Thoracic aorta (tissue), 2 donors: ENCODE data around the gene AMMECR1. TPM values are rescaled to one million over a fixed set of nuclear protein-coding genes. Genes with fewer than 3 reads are reported as not detected.
A peak's percentile ranks its signal among the peaks of the same experiment; 100 is the strongest.

Experiments used
- ATAC-seq: fragments of 150-250 bp; one replicate; pipeline ENCODE4 v1.8.0; 2017; ENCODE audit warnings: low read depth; ENCODE audit not compliant: insufficient number of reproducible peaks, low FRiP score
- DNase-seq: peaks from one replicate; pipeline ENCODE4 v3.0.0-alpha.2; 2020; ENCODE audit warnings: low spot score
- H3K27ac ChIP-seq, 2 donors: fragments of 200-600 bp; sonication (generic); 1 replicate in 1 of 2; 2 replicates in 1 of 2; pipeline ENCODE4 v1.5.1; 2016; ENCODE audit warnings: mild to moderate bottlenecking in 2 of 2, moderate library complexity in 2 of 2
- H3K27me3 ChIP-seq: fragments of 200-600 bp; sonication (generic); replicated peaks from 2 replicates; pipeline ENCODE4 v1.6.0; 2016; ENCODE audit warnings: mild to moderate bottlenecking; ENCODE audit not compliant: insufficient read depth
- H3K36me3 ChIP-seq: fragments of 200-600 bp; sonication (generic); one replicate; pipeline ENCODE4 v1.5.1; 2016
- H3K4me1 ChIP-seq, 2 donors: fragments of 200-600 bp; sonication (generic); 1 replicate in 1 of 2; 2 replicates in 1 of 2; pipeline versions ENCODE4 v1.5.1 to v1.6.0; 2016; ENCODE audit warnings: low read depth in 2 of 2, mild to moderate bottlenecking in 1 of 2; ENCODE audit not compliant: control insufficient read depth in 1 of 2
- H3K4me3 ChIP-seq: fragments of 200-600 bp; sonication (generic); 2 replicates; pipeline ENCODE4 v1.5.1; 2016; ENCODE audit warnings: mild to moderate bottlenecking
- H3K9me3 ChIP-seq: fragments of 200-600 bp; sonication (generic); 2 replicates; pipeline ENCODE4 v1.5.1; 2016
- total RNA-seq, 2 donors: library from RNA; depleted of rRNA; stranded (reverse); fragments of >200 nt; gene quantifications; one replicate each; pipeline versions ENCODE4 v1.1.0 to v1.2.3, GENCODE V29; 2016
- TF ChIP-seq, protein P1 (sequence below): fragments of 200-600 bp; sonication (generic); IDR thresholded peaks from one replicate; pipeline ENCODE4 v1.5.1; 2019; ENCODE audit warnings: antibody characterized with exemption

Gene AMMECR1
- 1 to 10 TPM; 3.0 to 8.5 TPM for total RNA-seq

DNA sequence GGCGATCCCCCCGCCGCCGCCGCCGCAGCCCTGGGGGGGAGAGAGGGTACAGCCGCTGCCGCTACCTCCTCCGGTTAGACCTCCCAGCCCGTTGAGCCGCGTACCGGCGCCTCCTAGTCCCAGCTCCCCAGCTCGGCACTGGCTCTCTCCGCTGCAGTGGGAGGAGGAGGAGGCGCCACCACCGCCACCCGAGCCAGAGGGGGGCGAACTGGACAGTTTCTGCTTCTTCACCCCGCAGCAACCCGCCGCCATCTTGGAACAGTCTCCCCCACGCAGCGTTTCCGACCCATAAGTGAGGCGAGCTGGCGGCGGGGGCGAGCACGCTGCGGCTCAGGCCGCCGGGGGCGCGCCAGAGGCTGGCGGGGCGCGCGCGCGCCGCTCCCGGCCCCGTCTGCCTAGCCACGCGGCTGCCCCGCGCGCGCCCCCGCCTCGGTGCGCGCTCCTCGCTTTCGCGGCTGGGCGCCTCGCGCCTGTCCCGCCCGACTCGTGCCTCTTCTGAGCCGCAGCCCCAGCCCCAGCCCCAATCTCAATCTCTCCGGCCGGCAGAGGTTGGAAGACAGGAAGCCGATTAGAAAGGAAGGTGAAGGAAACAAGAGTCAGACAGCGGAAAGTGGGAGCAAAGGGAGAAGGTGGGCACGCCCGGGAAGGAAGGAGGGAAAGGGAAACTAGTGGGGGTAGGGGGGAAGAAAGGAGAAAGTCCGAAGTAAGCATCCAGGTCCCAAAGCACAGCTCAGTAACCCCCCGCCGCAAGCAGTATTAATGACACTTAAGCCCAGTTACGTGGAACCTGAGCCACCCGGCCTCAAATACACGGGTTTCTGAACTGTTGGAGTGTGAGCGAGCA is at the start of gene AMMECR1:
Gene AMMECR1, minus strand, starts transcription at position 266 of the 844 bp plus-strand sequence. Its CDS starts 14 bp downstream, at position 252.
- H3K4me3 ChIP-seq, result peak within 1 kb of the TSS; percentile 83
- peak within 1 kb of the TSS; percentile 22 to 55 for H3K27ac ChIP-seq
- H3K27me3 ChIP-seq, result no peaks in the 10 kb centered on the region
- H3K4me1 ChIP-seq, result no peaks in the 10 kb centered on the region
- ATAC-seq (peak; percentile 69), DNase-seq (peak; percentile 36)
- no peaks in the 10 kb centered on the region for H3K36me3 ChIP-seq
- H3K9me3 ChIP-seq, result no peaks in the 10 kb centered on the region
- TF ChIP-seq, protein P1, sequence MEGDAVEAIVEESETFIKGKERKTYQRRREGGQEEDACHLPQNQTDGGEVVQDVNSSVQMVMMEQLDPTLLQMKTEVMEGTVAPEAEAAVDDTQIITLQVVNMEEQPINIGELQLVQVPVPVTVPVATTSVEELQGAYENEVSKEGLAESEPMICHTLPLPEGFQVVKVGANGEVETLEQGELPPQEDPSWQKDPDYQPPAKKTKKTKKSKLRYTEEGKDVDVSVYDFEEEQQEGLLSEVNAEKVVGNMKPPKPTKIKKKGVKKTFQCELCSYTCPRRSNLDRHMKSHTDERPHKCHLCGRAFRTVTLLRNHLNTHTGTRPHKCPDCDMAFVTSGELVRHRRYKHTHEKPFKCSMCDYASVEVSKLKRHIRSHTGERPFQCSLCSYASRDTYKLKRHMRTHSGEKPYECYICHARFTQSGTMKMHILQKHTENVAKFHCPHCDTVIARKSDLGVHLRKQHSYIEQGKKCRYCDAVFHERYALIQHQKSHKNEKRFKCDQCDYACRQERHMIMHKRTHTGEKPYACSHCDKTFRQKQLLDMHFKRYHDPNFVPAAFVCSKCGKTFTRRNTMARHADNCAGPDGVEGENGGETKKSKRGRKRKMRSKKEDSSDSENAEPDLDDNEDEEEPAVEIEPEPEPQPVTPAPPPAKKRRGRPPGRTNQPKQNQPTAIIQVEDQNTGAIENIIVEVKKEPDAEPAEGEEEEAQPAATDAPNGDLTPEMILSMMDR, result no peak

DNA sequence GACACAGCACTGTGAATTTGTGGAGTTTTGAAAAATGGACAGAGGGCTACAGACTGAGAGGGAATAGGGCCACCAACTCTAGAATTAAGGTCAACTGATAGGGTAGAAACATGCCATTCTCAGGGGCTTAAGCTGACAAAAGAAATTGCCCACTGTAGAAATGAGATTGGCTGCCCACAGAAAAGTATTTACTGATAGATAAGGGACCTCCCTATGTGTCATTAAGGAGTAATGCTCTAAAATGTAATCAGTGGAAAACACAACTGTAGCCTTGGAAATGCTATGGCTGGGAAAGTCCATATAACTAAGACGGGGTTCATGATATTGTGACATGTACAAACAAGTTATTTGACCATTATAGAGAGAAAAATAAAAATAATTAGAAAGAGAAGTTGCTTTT is 45.4 kb upstream of the AMMECR1 start:
- H3K4me1 ChIP-seq, result no peaks in the 10 kb centered on the region
- DNase-seq (no peak), ATAC-seq (no peak)
- no peak overlapping the region for H3K4me3 ChIP-seq
- H3K36me3 ChIP-seq, result no peaks in the 10 kb centered on the region
- no peak overlapping the region for H3K27ac ChIP-seq
- TF ChIP-seq, protein P1, result no peak
- H3K9me3 ChIP-seq, result no peaks in the 10 kb centered on the region
- no peaks in the 10 kb centered on the region for H3K27me3 ChIP-seq

DNA sequence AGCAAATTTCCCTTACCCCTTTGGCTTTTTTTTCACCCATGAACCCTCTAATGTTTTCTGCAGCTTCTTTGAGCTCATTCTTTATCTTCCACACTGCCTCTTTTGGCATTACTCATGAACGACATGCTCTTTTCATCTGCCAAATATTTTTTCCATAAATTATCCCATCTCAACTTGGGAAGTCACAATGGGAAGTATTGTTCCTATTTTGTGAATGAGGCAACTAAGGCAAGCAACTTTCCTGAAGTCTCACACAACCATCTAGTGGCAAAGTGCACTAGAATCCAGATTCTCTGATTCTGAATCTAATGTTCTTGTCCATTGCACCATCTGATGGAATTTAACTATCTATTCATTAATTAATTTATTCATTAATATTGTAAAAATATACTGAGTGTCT is 41.4 kb upstream of the AMMECR1 start:
- no peak overlapping the region for H3K27ac ChIP-seq
- ATAC-seq, result no peak
- H3K4me1 ChIP-seq, result no peaks in the 10 kb centered on the region
- DNase-seq, result no peak
- H3K36me3 ChIP-seq, result no peaks in the 10 kb centered on the region
- H3K9me3 ChIP-seq, result no peaks in the 10 kb centered on the region
- H3K4me3 ChIP-seq, result no peak overlapping the region
- TF ChIP-seq, protein P1, result no peak
- no peaks in the 10 kb centered on the region for H3K27me3 ChIP-seq

DNA sequence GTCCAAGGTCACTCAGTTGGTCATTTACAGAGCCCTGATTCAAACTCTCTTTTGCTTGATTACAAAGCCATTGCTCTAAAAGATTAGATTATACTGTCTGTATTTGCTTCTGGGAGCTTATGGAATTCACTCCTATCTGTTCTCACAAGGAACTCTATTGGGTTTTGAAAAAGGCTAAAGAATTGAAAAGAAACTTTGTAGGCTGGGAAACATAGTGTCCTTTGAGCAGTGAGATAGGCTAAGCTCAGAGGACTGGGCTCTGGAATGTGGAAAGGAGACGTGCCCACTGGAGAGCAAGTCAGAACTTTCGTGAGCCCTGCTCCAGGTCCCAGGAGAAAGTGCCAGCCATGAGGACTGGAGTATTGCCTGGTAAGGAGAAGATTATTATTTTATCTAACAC is 40.7 kb upstream of the AMMECR1 start, which contains the start of gene RTL9:
Gene RTL9, plus strand, starts transcription at position 301 of the 400 bp plus-strand sequence. CDS start 91,770 bp downstream, outside the sequence.
- Histone ChIP-seq H3K4me3 (no peak within 1 kb of the TSS), H3K9me3 (no peaks in the 10 kb centered on the region), H3K36me3 (no peaks in the 10 kb centered on the region), H3K27ac (no peak within 1 kb of the TSS), H3K27me3 (no peaks in the 10 kb centered on the region), H3K4me1 (no peaks in the 10 kb centered on the region)
- ATAC-seq, result no peak
- TF ChIP-seq, protein P1, result no peak
- DNase-seq, result no peak

DNA sequence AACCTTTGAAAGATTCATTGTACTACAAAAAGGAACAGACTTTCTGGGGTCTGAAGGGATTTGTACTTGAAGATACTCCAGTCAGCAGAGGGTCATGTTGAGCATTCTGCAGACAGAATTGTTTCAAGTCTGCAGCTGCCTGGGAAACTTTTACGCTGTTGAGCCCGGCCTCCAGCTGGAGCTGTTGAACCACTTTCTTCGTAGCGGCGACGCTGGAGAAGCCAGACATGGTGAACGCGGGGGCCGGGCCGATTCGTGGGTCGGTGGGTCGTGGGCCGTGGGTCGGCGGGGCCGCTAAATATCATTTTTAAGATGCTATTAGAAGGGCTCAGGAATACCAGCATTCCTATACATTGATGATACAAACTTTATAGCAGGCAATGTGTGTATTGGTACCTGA is 28.8 kb upstream of the AMMECR1 start:
- H3K9me3 ChIP-seq, result no peaks in the 10 kb centered on the region

More for the DNA sequence above, 28.8 kb upstream of the AMMECR1 start:
- TF ChIP-seq, protein P1, result no peak
- Histone ChIP-seq H3K4me3 (no peak overlapping the region), H3K27me3 (no peaks in the 10 kb centered on the region), H3K27ac (no peak overlapping the region), H3K36me3 (no peaks in the 10 kb centered on the region), H3K4me1 (no peaks in the 10 kb centered on the region)
- ATAC-seq (no peak), DNase-seq (no peak)
